Endothelial cell of hepatic sinusoid (primary cell): ENCODE measurements around the gene TMPRSS6.

ENCODE experiments used
- in situ Hi-C: cut with HindIII; loops from 2 replicates; pipeline ENCODE4 v1.10.0; 2017; ENCODE audit warnings: low sequenced_read_pairs

Gene TMPRSS6

DNA sequence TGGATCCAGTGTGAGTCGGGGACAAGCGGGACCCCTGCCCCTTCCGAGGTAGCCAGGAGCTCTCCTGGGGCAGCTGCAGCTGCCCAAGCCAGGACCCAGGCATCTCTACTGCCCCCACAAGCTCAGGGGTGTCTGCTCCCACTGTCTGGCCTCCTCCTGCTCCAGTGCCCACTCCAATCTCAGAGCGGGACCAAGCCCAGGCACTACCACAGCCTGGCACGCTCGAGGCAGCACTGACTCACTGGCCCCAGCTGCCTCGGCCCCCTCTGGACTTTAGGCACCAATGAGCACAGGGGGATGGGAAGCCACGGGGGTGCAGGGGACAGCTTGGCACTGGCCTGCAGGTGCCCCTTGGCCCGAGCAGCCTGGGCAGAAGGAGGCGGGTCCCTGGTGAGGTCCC, 32.0 kb upstream of the TMPRSS6 start:
- in situ Hi-C loops: no loop called here

DNA sequence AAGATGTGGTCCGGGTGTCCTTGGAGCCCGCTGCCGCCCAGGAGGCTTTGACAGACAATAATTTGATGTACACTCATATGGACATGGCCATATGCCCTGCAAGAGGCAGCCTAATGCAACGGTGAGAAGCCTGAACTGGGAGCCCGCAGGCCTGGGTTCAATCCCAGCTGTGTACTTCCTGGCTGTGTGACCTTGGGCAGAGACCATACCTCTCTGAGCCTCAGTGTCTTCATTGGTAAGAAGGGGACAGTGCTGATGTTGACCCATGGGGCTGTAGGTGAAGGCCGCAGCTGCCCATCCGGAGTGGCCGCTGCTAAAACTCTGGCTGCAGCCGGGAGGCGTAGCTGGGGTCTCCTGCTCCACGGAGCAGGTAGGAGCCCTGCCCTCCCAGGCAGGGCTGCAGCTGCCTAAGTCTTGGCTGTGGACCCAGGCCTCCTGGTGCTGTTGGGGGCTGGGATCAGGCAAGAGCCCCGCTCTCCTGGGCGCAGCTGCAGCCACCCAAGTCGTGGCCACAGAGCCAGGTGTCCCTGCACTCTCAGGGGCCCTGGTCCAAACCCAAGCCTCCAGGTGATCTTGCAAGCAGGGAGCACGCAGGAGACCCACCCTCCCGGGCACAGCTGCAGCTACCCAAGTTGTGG, 31.3 kb upstream of the TMPRSS6 start:
- in situ Hi-C loops: no loop called here

DNA sequence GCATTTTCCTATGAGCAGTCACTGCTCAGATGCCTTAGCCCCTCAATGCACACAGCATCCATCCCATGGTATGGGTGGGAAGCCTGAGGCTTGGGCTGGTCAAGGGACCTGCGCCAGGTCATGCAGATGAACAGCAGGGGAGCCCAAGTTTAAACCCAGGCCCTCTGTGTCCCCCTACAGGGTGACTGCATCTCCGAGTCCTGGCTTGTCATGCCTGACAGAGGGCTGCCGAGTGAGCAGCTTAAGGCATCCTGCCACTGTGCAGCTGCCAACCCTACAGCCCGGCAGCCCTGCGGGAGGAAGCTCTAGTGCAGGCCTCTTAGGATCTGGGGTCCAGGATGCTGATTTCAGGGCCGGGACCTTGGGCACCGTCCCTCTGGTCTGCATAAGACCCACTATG, 30.2 kb upstream of the TMPRSS6 start:
- in situ Hi-C loops: no loop called here

DNA sequence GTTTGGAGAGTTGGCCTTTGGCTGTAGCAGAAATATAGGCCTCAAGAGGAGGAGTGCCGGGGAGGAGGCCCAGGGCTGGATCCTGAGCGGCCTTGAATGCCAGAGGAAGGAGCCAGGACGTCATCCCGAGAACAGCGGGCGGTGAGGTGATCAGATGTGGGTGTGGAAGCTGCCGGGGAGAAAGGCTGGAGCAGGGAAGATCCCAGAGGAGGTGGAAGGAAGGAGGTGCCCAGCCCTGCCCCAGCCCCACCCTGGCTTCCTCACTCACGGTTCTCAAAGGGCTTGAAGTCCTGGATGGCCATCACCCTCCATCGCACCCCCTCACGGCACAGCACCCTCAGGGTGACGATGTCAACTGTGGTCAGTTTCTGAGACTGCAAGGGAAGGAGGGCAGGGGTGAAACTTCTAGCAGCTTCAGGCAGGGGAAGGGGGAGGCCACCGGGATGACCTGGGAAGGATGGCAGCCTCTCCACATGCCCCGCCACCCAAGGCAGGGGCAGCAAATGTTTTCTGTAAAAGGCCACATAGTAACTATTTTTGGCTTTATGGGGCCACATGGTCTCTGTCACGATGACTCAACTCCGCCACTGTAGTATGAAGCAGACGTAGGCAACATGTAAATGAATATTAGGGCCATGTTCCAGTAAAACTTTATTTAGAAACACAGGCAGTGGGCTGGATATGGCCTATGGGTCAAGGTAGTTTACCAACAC, 29.5 kb upstream of the TMPRSS6 start:
- in situ Hi-C loops: no loop called here

DNA sequence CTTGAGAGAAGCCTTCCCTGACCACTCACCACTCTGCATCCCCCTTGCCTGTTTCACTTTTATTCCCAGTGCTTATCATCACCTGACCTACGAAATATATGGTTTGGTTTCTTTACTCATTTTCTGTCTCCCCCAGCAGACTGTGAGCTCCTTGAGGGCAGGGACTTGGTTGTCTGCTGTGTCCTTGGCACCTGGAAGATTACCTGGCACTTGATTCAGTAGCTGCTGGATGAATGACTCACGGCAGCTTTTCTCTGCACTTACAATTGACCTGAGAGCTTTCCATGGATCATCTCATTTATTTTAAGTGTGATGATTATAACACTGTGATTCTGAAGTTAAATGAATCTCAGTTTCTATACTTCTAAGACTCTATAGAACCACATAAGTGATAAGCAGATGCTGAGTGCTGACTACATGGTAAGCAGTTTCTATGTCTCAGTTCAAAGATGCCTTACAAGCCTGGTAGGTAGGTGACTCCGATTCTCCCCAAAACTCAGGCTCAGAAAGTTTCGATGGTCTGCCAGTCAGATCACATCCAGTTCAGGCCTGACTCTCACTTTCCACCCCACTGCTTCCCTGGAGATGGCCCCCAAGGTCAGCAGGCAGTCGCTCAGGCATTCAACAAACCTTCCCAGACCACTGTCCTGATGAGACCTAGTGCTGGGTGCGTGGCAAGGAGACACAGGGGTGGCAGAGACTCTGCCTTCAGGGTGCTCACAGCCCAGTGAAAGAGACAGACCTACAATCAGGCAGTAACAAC, 28.6 kb upstream of the TMPRSS6 start:
- in situ Hi-C loops: no loop called here

DNA sequence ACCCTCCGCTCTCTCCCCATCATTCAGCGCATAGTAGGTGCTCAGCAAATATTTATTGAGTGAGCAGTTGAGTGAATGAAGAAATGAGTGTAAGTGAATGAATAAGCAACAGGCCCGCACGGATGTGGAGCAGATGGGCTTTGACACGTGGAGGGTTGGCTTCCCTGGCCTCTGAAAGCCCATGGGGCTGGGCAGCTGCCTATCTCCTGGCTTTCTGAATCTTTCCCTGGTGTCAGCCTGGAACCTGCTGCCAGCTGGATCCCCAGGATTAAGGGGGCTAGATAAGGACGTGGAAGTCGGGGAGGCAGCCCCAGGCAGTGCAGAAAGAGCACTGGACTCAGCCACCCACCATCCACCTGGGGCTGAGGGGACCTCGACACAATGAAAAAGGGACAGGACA, 27.6 kb upstream of the TMPRSS6 start:
- in situ Hi-C loops: no loop called here

DNA sequence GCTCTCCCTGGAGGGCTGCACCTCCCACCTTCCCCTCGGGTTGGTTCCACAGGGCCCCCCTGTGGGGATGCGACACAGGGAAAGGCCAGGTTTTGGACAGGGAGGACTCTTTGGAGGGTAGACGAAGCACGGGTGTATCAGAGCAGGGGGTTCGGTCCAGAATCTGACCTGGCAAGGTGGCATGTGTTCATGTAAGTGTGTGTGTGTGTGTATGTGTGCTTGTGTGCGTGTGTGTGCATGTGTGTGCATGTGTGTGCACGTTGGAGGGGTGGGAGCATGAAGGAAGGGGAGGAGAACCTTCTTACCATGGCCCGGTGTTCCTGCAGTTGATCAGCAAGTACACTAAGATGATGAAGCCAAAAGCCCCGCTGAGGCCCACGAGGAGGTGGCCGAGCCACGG, 25.5 kb upstream of the TMPRSS6 start:
- in situ Hi-C loops: no loop called here

DNA sequence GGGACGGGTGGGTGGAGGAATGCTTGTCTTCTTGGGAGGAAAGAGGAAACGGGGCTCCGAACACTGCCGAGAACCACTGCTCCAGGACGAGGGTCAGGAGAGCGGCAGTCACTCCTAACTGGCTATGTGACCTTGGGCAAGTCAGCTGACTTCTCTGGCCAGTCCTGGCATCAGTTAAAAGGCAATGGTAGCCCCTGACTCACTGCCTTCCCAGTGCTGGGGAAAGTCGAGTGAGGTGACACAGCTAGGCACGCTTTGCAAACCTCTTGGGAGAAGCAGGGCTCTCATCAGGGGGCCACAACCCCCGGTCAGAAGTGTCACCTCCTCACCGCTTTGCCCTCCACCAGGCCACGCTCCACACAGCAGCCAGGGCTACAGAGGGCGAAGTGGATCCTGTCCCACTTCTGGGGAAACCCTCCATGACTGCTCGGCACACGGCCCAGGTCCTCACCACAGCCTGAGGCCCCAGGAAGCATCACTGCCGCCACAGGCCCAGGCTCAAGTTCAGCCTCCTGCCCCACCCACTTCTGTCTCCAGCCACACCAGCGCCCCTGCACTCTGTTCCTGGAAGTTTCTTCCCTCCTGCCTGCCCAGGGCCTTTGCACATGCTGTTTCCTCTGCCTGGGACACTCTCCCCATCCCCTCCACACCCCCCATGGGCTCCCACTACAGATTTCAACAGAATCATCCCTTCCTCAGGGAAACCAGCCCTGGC, 23.9 kb upstream of the TMPRSS6 start:
- in situ Hi-C loops: no loop called here

DNA sequence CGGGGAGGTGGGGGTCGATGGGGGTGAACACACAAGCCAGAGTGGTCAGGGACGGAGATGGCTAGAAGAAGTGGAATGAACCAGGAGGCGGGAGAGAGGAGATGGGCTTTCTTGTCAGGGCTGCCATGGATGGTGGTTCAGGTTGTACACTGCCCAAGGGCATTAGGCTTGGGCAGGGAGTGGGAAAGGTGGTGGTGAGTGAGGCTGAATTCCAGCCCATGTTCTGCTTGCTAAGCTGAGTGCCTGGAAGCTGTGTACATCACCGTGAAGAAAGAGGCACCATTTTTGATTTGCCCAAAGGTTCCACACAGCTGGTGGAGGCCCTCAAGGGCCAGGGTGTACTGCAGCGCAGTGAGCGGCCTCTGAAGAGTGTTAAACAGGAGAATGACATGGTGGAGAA, 23.3 kb upstream of the TMPRSS6 start:
- in situ Hi-C loops: no loop called here

DNA sequence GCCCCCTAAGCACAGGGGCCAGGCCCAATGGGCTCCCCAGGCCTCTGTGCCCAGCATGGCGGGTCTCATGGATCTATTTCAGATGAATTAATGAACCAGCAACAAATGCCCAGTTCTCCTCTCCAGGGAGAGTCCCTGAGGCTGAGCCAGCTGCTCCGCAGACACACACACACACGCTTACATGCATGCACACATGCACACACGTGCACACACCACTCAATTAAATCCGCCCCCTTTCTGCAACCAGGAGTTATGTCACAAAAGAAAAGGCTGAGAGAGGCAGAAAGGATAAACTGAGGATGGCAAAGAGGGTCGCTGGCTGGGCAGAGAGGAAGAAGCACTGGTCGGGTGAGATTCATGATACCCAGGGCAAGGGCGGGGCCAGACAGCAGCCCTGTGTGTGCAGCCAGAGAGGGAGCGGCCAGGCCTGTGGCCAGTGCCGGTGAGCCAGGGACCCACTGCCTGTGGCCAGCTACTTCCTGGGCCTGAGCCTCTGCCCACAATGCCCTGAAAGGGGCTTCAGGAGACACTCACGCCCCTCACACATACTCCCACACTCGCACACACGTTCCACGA, 20.4 kb upstream of the TMPRSS6 start:
- in situ Hi-C loops: no loop called here

DNA sequence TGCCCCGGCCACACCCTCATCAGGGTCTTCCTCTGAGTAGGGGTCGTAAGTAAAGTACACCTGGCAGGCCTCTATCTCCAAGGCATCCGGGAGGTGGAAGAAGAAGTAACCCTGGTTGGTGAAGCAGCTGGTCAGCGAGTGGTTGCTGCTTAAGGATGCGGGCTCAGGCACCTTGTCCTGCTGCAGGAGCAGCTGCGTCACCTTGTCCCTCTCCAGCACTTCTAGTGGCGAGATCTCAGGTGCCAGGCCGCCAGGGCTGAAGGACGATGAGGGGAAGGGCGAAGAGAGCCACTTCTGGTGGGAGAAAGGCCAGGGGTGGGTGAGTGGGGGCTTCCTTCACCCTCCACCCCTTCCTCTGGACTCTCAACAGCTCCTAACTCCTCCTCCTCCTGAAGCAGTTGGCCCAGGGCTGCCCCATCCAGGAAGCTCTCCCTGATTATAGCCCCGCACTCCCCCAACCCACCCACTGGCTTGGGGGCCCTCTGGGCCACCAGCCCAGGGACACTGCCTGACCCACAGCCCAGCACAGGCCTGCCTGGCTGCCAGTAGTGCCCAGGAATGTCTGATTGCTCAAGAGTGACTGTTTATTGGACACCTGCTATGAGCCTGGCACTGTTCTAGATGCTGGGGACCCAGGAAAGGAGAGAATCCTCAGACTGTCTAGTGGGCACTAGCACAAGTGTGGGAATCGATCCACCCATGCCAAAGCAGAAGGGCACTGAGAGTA, 19.2 kb upstream of the TMPRSS6 start:
- in situ Hi-C loops: no loop called here

DNA sequence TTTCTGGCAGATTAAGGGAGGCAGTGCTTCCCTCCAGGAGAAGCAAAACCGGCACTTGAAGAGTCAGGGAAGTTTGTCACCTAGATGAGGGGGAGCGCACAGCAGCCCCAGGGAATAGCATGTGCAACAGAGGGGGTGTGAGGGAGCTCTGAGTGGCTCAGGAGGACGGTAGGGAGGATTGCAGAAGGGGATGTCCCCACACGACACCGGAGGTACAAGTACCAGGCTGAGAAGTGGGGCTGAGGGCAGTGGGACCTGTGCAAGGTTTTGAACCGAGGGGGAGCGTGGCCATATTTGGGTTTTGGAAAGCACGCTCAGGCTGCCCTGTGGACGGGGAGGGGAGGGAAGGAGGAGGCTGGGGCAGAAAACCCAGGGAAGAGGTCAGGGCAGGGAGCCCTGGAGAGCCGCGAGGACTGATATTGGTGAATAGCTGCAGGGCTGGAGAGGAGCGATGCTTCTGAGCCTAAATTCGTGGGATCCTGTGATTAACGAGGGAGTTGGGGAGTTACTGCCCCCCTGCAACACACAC, 17.9 kb upstream of the TMPRSS6 start:
- in situ Hi-C loops: no loop called here

DNA sequence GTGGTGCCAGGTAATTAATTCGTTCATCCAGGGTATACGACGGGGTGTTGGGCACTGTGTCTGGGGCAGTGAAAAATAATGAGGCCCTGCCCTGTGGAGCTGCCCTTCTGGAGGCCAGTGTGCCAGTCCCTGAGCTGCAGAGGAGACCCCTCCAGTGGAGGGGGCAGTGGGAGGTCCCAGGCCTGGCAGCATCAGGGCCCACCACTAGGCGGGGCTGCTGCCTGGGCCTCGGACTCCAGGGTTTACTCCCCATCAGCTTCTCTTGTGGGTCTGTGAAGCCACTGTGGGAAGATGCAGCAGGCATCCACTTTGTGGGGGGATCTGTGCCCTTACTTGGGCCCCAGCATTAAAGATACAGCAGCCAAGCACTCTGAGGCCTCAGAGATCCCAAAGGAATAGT, 17.4 kb upstream of the TMPRSS6 start:
- in situ Hi-C loops: no loop called here

DNA sequence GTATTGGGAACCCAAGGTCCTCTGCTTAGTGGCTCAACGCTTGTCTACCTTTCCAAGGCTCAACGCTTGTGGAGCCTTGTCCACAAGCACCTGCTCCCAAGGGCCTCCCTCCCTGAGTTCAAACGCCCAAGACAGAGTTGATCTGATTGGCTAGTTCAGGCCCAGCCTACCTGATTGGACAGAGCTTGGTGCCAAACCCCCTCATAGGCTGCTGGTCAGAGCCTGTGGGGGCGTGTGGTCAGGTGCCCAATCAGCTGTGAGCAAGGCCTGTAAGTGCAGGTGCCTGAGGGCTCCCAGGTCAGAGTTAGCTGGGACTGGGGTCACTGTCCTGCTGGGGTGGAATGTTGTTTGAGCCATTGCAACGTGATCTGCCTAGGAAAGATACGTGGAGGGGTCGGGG, 16.9 kb upstream of the TMPRSS6 start:
- in situ Hi-C loops: no loop called here

DNA sequence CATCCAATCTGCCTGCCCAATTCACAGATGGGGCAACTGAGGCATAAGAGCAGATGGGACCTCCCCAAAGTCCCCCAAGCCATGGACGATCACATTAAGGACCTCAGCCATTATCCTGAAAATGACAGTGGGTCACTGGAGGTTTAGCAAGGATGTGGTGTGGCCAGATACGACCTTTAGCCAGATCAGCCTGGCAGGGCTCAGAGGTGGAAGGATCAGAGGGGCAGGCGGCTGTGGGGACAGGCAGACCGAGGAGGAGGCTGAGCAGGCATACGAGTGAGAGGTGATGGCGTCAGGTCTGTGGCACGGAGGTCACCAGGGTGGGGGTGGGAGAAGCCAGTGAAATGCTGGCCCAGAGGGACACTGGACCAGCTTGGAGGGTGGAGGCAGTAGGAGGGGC, 14.1 kb upstream of the TMPRSS6 start:
- in situ Hi-C loops: loop anchor here (5.0 kb wide), 3 partner anchors 34 to 89 kb away; partner anchors contain the start of gene SSTR3

DNA sequence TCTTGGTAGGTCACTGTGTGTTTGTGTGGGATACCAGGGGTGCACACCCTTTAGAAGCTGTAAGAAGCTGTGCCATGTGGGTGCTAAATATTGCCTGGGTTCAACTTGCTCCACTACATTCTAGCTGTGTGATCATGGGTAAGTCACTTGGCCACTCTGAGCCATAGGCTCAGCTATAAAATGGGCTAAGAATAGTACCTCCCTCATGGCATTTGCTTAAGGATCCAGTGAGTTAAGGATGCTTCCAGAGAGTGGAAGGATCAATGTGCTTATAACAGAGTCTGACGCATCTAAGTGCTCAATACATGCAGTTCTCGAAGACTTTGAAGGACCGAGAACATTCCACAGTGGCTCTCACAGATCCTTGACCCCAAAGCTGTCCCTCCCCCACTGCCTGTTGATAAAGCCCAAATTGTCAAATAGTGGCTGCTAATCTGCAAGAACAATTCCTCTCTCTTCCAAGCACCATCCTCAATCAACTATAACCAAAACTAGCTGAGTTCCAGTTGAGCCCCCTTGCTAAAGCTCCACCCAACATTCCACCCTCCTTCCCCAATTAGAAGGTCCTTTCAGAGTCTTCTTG, 13.2 kb upstream of the TMPRSS6 start:
- in situ Hi-C loops: loop anchor here (5.0 kb wide), 3 partner anchors 35 to 90 kb away; partner anchors contain the start of gene SSTR3

DNA sequence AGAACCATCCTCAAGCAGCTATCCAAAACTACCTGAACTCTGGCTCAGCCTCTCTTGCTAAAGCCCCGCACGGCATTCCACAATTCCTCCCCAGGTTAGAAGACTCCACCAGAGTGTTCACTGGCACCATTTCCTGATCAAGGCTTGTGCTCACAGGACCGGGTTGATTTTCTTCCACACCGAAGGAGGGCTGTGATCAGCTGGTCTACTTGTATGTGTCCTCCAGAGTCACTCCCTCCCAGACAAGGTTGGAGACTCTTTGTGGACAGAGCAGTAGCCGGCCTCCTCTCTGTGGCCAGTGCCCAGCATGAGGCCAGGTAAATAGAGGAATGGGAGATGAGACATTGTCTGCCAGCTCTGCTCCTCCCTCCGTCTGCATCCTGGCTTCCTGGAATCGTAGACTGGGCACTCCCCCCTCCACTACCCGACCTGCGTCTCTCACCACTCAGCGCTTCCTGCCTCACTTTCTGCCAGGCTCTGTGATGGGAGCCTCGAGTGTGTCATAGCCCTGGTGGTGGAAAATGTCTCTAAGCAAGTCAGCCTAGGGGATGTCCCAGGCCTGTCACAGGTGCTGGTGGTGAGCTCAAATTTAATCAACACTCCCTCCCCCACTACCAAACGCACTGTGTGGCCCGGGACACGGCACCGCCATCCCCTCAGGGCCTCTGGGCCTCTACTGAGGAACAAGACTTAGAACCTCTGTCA, 12.5 kb upstream of the TMPRSS6 start:
- in situ Hi-C loops: loop anchor here (5.0 kb wide), 3 partner anchors 35 to 90 kb away; partner anchors contain the start of gene SSTR3

DNA sequence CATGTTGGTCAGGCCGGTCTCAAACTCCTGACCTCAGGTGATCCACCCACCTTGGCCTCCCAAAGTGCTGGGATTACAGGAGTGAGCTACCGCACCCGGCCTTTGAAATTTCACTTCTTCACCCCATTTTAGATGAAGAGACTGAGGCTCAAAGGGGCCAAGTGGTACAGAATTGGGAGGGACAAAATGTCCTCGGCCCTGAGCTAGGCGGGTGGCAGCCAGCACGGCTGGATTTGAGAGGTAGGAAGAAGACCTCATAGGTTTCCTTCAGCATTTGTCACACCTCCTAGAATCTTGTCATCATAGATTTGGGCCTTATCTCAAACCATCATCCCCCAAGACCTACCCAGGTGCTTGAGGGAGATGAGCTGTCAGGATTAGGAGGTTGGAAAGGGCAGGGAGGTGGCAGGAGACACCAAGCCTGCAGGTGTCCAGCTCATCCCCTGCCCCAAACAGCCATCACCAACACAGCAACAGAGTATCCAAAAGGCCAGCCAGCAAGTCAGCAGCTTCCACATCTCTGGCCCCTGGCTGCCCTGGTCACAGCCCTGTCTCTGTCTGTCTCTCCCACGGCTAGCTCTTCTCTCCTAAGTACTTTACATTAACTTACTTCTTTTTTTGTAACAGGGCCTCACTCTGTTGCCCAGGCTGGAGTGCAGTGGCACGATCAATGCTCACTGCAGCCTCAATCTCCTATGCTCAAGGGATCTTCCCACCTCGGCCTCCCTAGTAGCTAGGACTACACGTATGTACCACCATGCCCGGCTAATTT, 11.2 kb upstream of the TMPRSS6 start:
- in situ Hi-C loops: loop anchor here (5.0 kb wide), 3 partner anchors 37 to 92 kb away; partner anchors contain the start of gene SSTR3
